K562 (cell line): ENCODE data around the gene CRIM1. TPM values are rescaled to one million over a fixed set of nuclear protein-coding genes. Genes with fewer than 3 reads are reported as not detected.

Experiments
- ATAC-seq: fragments of 200-7000 bp; cut with Tn5 transposase; 3 replicates; pipeline ENCODE4 v1.9.1; 2020; ENCODE audit warnings: moderate library complexity
- BruUV-seq: library from RNA; stranded (reverse); fragments of 400-500 nt; replicated peaks from 2 replicates; lab custom pipeline; 2021; lab: Mats Ljungman, UMichigan
- CTCF ChIA-PET: fragments of 300-600 bp; formaldehyde crosslinking; extraction: SDS; loops from one replicate; lab custom pipeline; 2021; ENCODE audit warnings: low intra/inter-chr PET ratio; lab: Yijun Ruan, JAX
- POLR2A ChIA-PET: fragments of 300-600, 350-650 bp; sonication (Branson Sonifier 250); formaldehyde crosslinking; extraction: SDS; loops from one replicate; lab custom pipeline; 2021; ENCODE audit warnings: antibody characterized with exemption, inconsistent platforms; lab: Yijun Ruan, JAX
- DNase-seq, 4 experiments: peaks; one replicate each; pipeline versions ENCODE4 v3.0.0 to v3.0.0-alpha.2; 2011 to 2018; ENCODE audit warnings: low spot score in 3 of 4, mixed read lengths in 3 of 4; ENCODE audit errors: extremely low read depth in 1 of 4
- FAIRE-seq: peaks from 2 replicates; lab custom pipeline; 2011; peaks lifted over from hg19 to GRCh38; lab: Jason Lieb, UNC
- H2AFZ ChIP-seq: 2 replicates; pipeline ENCODE4 v1.6.0; 2011; ENCODE audit warnings: low read depth, low read length, control low read depth, inconsistent platforms
- H3K27ac ChIP-seq: fragments of 200-600 bp; 3 replicates; pipeline ENCODE4 v1.8.0; 2011; ENCODE audit warnings: low read depth, mild to moderate bottlenecking, control low read depth, inconsistent platforms, low read length, moderate library complexity, mixed read lengths; ENCODE audit errors: extremely low read depth
- H3K27me3 ChIP-seq, 2 experiments: fragments of 300-600 bp in 1 of 2; 2 replicates in 1 of 2; 3 replicates in 1 of 2; pipeline versions ENCODE4 v1.6.0 to v1.8.0; 2011; ENCODE audit warnings: inconsistent platforms in 2 of 2, low read length in 2 of 2, mild to moderate bottlenecking in 1 of 2, mixed read lengths in 1 of 2, moderate library complexity in 1 of 2; ENCODE audit not compliant: control insufficient read depth in 2 of 2, insufficient read depth in 2 of 2
- H3K36me3 ChIP-seq: fragments of 300-600 bp; 3 replicates; pipeline ENCODE4 v1.8.0; 2011; ENCODE audit warnings: mild to moderate bottlenecking, low read length, inconsistent platforms; ENCODE audit not compliant: control insufficient read depth, insufficient read depth
- H3K4me1 ChIP-seq, 2 experiments: fragments of 200-600 bp in 1 of 2; replicated peaks in 1 of 2; 2 replicates in 1 of 2; 3 replicates in 1 of 2; pipeline versions ENCODE4 v1.5.1 to v1.8.0; 2011; ENCODE audit warnings: inconsistent platforms in 2 of 2, low read length in 2 of 2, mild to moderate bottlenecking in 1 of 2, mixed read lengths in 1 of 2, moderate library complexity in 1 of 2; ENCODE audit not compliant: control insufficient read depth in 2 of 2, insufficient read depth in 2 of 2
- H3K4me2 ChIP-seq: 2 replicates; pipeline ENCODE4 v1.6.1; 2011; ENCODE audit warnings: low read length, control low read depth, inconsistent platforms, mixed read lengths; ENCODE audit not compliant: insufficient read depth
- H3K4me3 ChIP-seq: fragments of 200-600 bp; sonication (generic), shearing (Covaris generic); 2 replicates; pipeline ENCODE4 v1.5.1; 2016; ENCODE audit warnings: control low read depth, inconsistent platforms
- H3K79me2 ChIP-seq: fragments of 200-600 bp; 3 replicates; pipeline ENCODE4 v1.8.0; 2011; ENCODE audit warnings: low read length, inconsistent platforms; ENCODE audit not compliant: control insufficient read depth, insufficient read depth
- H3K9ac ChIP-seq, 2 experiments: 2 replicates each; pipeline versions ENCODE4 v1.6.0 to v1.6.1; 2011; ENCODE audit warnings: low read depth in 2 of 2, low read length in 2 of 2, control low read depth in 1 of 2, inconsistent platforms in 1 of 2, mild to moderate bottlenecking in 1 of 2, mixed read lengths in 1 of 2; ENCODE audit not compliant: insufficient read depth in 1 of 2
- H3K9me1 ChIP-seq: one replicate; pipeline ENCODE4 v1.6.0; 2011; ENCODE audit warnings: inconsistent platforms, mild to moderate bottlenecking, low read length, moderate library complexity; ENCODE audit not compliant: control insufficient read depth, insufficient read depth
- H3K9me3 ChIP-seq: replicated peaks from 2 replicates; pipeline ENCODE4 v1.5.1; 2011; ENCODE audit warnings: low read depth, low read length, inconsistent platforms; ENCODE audit not compliant: control insufficient read depth, insufficient read depth
- H4K20me1 ChIP-seq: replicated peaks from 2 replicates; pipeline ENCODE4 v1.6.1; 2011; ENCODE audit warnings: low read length, inconsistent platforms, mixed read lengths; ENCODE audit not compliant: control insufficient read depth, insufficient read depth
- CAMTA2 ChIP-seq: fragments of 250-450 bp; sonication (Bioruptor Pico); conservative IDR thresholded peaks from 2 replicates; pipeline ENCODE4 v1.5.1; 2022
- CBFA2T3 ChIP-seq: fragments of 450-650 bp; IDR thresholded peaks from 2 replicates; pipeline ENCODE4 v1.6.1; 2017
- KHSRP ChIP-seq: fragments of 450-650 bp; IDR thresholded peaks from 2 replicates; pipeline ENCODE4 v1.6.1; 2017
- POLR2AphosphoS5 ChIP-seq: IDR thresholded peaks from 2 replicates; pipeline ENCODE4 v1.6.1; 2011; ENCODE audit warnings: mild to moderate bottlenecking, low read depth, low read length, moderate library complexity; ENCODE audit not compliant: control insufficient read depth, insufficient read depth
- RFX5 ChIP-seq: IDR thresholded peaks from 2 replicates; pipeline ENCODE4 v1.6.1; 2011; ENCODE audit warnings: low read depth, mild to moderate bottlenecking, improper control_type of control experiment, low read length
- SMAD2 ChIP-seq: fragments of 150-350 bp; IDR thresholded peaks from 2 replicates; pipeline ENCODE4 v1.6.1; 2014; ENCODE audit warnings: low read depth, mild to moderate bottlenecking, low read length
- ZFPM2 ChIP-seq: fragments of 250-450 bp; sonication (Bioruptor Pico); IDR thresholded peaks from 2 replicates; pipeline ENCODE4 v1.5.1; 2022; ENCODE audit warnings: mild to moderate bottlenecking
- ZNF143 ChIP-seq: sonication (generic); formaldehyde crosslinking; IDR thresholded peaks from 2 replicates; pipeline ENCODE4 v1.9.0; 2022; ENCODE audit warnings: mild to moderate bottlenecking, missing genetic modification reagents
- ZNF780A ChIP-seq: fragments of 250-450 bp; sonication (Bioruptor Pico); IDR thresholded peaks from 2 replicates; pipeline ENCODE4 v1.5.0; 2021; ENCODE audit warnings: mild to moderate bottlenecking
- ZNF785 ChIP-seq: fragments of 250-450 bp; sonication (Bioruptor Pico); IDR thresholded peaks from 2 replicates; pipeline ENCODE4 v1.4.0; 2020; ENCODE audit warnings: mild to moderate bottlenecking
- WGBS: fragments of 100-300 bp; shearing (Covaris generic); methylation state at CpG from one replicate; pipeline ENCODE4 v1.1.6; 2016; ENCODE audit warnings: low coverage, mixed read lengths; ENCODE audit not compliant: insufficient coverage; ENCODE audit errors: missing lambda C conversion rate; 5-methylcytosine and 5-hydroxymethylcytosine counted together
- in situ Hi-C: fragments of 300-500 bp; cut with MboI; formaldehyde crosslinking; loops from 4 replicates; pipeline ENCODE4 v1.15.0; 2018; ENCODE audit warnings: inconsistent platforms, mixed read lengths
- intact Hi-C: fragments of 100-400 bp; cut with micrococcal nuclease; formaldehyde crosslinking; loops from 2 replicates; pipeline ENCODE4 v1.14.2; 2022
- polyA plus RNA-seq, 8 experiments: library from polyadenylated mRNA; depleted of rRNA in 4 of 8; stranded (reverse) in 5 of 8; unstranded in 3 of 8; fragments of >200 nt; fragmentation: Nextera tagmentation in 2 of 8; fragmentation: Illumina TruSeq in 1 of 8; extraction: Ambion mirVana in 2 of 8; extraction: Trizol in 1 of 8; gene quantifications; 2 replicates each; pipeline versions ENCODE4 v1.2.1 to v1.2.3, GENCODE V29; 2011 to 2014; ENCODE audit warnings: inconsistent platforms in 1 of 8, missing spikeins in 1 of 8
- total RNA-seq, 7 experiments: library from RNA; depleted of rRNA in 6 of 7; stranded (reverse); fragments of >200 nt in 6 of 7; fragmentation: Illumina TruSeq in 2 of 7; extraction: Trizol in 2 of 7; gene quantifications; 2 replicates each; pipeline versions ENCODE4 v1.2.1 to v1.2.3, GENCODE V29; 2011 to 2021; ENCODE audit warnings: low replicate concordance in 1 of 7
- TF ChIP-seq, protein P1 (sequence below): conservative IDR thresholded peaks from 2 replicates; pipeline ENCODE4 v1.6.1; 2011; ENCODE audit warnings: low read depth, mild to moderate bottlenecking, low read length; ENCODE audit not compliant: control insufficient read depth
- TF ChIP-seq, protein P2 (sequence below): fragments of 450-650 bp; IDR thresholded peaks from 2 replicates; pipeline ENCODE4 v1.6.1; 2016
- TF ChIP-seq, protein P3 (sequence below): sonication (generic); formaldehyde crosslinking; IDR thresholded peaks from 2 replicates; pipeline ENCODE4 v1.8.1; 2023; ENCODE audit warnings: mild to moderate bottlenecking, missing genetic modification reagents
- TF ChIP-seq, protein P4 (sequence below): sonication (generic); IDR thresholded peaks from 2 replicates; pipeline ENCODE4 v1.6.1; 2016

Gene CRIM1
- total and polyA plus RNA-seq, 9 of the 15 experiments (the other 6 are each of a cell fraction or from before 2014, with no cell fraction given), result 0.01 to 0.36 (median 0.06) TPM; not detected in 1

DNA sequence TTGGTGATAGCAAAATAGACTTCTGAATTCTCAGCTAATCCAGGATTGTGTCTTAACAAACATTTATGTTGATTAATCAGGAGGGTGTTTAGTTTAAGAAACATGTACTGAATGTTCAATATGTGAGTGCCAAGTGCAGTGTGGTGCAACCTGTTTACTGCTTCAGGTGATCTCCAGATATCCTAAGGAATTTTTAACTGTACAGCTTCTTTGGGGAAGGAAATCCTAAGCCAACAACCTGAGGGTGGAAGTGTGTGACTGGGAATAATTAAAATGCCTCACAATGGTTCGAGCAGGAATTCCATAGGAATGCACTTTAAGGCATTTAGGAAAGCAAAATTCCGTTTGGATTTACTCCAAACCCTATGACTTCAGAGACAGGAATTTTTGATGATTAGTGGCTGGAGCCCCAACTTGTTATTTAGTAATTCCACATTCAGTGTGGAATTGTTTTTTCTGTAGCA, 16.4 kb downstream of the CRIM1 start:
- CTCF ChIA-PET, result no interaction called here
- FAIRE-seq, result no peak
- H3K79me2 ChIP-seq, result no peaks in the 10 kb centered on the region
- H2AFZ ChIP-seq, result no peak overlapping the region
- no peak for ATAC-seq
- H4K20me1 ChIP-seq, result no peaks in the 10 kb centered on the region
- H3K27me3 ChIP-seq, result no peaks in the 10 kb centered on the region
- H3K27ac ChIP-seq, result no peak overlapping the region
- no peak for DNase-seq
- 0% methylated on average over 2 of the region's 2 CpGs for WGBS
- H3K9me1 ChIP-seq, result no peaks in the 10 kb centered on the region
- no peaks in the 10 kb centered on the region for H3K4me1 ChIP-seq
- POLR2A ChIA-PET, result interaction anchor here (0.6 kb wide), 1 partner anchor 10 kb away, joined by 3 read pairs; no protein-coding TSS in a partner anchor
- H3K4me3 ChIP-seq, result no peak overlapping the region
- no peak overlapping the region for H3K4me2 ChIP-seq
- H3K9me3 ChIP-seq, result no peaks in the 10 kb centered on the region
- in situ Hi-C loops, result no loop called here
- H3K36me3 ChIP-seq, result no peaks in the 10 kb centered on the region
- intact Hi-C loops, result no loop called here
- no TSS peak for BruUV-seq
- H3K9ac ChIP-seq, result no peak overlapping the region
- TF ChIP-seq CBFA2T3, result no peak
- no peak for TF ChIP-seq ZNF785 (CRISPR knock-in tag)
- TF ChIP-seq, protein P1, sequence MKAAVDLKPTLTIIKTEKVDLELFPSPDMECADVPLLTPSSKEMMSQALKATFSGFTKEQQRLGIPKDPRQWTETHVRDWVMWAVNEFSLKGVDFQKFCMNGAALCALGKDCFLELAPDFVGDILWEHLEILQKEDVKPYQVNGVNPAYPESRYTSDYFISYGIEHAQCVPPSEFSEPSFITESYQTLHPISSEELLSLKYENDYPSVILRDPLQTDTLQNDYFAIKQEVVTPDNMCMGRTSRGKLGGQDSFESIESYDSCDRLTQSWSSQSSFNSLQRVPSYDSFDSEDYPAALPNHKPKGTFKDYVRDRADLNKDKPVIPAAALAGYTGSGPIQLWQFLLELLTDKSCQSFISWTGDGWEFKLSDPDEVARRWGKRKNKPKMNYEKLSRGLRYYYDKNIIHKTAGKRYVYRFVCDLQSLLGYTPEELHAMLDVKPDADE, result no peak
- TF ChIP-seq, protein P2, sequence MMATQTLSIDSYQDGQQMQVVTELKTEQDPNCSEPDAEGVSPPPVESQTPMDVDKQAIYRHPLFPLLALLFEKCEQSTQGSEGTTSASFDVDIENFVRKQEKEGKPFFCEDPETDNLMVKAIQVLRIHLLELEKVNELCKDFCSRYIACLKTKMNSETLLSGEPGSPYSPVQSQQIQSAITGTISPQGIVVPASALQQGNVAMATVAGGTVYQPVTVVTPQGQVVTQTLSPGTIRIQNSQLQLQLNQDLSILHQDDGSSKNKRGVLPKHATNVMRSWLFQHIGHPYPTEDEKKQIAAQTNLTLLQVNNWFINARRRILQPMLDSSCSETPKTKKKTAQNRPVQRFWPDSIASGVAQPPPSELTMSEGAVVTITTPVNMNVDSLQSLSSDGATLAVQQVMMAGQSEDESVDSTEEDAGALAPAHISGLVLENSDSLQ, result no peak
- TF ChIP-seq ZNF143 (CRISPR knock-in tag), result no peak
- TF ChIP-seq POLR2AphosphoS5, result no peak
- TF ChIP-seq ZNF780A (CRISPR knock-in tag), result no peak
- TF ChIP-seq KHSRP, result no peak
- TF ChIP-seq, protein P3, sequence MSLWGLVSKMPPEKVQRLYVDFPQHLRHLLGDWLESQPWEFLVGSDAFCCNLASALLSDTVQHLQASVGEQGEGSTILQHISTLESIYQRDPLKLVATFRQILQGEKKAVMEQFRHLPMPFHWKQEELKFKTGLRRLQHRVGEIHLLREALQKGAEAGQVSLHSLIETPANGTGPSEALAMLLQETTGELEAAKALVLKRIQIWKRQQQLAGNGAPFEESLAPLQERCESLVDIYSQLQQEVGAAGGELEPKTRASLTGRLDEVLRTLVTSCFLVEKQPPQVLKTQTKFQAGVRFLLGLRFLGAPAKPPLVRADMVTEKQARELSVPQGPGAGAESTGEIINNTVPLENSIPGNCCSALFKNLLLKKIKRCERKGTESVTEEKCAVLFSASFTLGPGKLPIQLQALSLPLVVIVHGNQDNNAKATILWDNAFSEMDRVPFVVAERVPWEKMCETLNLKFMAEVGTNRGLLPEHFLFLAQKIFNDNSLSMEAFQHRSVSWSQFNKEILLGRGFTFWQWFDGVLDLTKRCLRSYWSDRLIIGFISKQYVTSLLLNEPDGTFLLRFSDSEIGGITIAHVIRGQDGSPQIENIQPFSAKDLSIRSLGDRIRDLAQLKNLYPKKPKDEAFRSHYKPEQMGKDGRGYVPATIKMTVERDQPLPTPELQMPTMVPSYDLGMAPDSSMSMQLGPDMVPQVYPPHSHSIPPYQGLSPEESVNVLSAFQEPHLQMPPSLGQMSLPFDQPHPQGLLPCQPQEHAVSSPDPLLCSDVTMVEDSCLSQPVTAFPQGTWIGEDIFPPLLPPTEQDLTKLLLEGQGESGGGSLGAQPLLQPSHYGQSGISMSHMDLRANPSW (CRISPR knock-in tag), result no peak
- TF ChIP-seq SMAD2, result no peak
- TF ChIP-seq, protein P4, sequence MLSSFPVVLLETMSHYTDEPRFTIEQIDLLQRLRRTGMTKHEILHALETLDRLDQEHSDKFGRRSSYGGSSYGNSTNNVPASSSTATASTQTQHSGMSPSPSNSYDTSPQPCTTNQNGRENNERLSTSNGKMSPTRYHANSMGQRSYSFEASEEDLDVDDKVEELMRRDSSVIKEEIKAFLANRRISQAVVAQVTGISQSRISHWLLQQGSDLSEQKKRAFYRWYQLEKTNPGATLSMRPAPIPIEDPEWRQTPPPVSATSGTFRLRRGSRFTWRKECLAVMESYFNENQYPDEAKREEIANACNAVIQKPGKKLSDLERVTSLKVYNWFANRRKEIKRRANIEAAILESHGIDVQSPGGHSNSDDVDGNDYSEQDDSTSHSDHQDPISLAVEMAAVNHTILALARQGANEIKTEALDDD, result no peak
- no peak for TF ChIP-seq CAMTA2
- no peak for TF ChIP-seq RFX5
- no peak for TF ChIP-seq ZFPM2 (CRISPR knock-in tag)
